GM19468 (cell line): ENCODE data around the gene SELE.
"Not testable (repeated sequence)": the region's sequence is repeated elsewhere in the genome, so short reads cannot be mapped to it uniquely, and the experiment has no call there.

ENCODE experiments used
- ATAC-seq: cut with Tn5 transposase; IDR thresholded peaks from one replicate; pipeline ENCODE4 v1.9.1; 2021; ENCODE audit warnings: mild to moderate bottlenecking, moderate library complexity, moderate number of reproducible peaks; ENCODE audit not compliant: unreplicated experiment; ENCODE audit errors: extremely low read depth

The SELE gene

GRCh38 chr1:169725930-169726329 lies 7.9 kb downstream of the SELE start:
- no peak for ATAC-seq

GRCh38 chr1:169724168-169724567 lies 9.7 kb downstream of the SELE start:
- ATAC-seq: no peak

- no peak for ATAC-seq
Observed at GRCh38 chr1:169723763-169724162, 10.1 kb downstream of the SELE start.

GRCh38 chr1:169722779-169723178 lies 11.1 kb downstream of the SELE start:
- ATAC-seq: no peak

- not testable (repeated sequence) for ATAC-seq
Observed at GRCh38 chr1:169715100-169715499, 18.8 kb downstream of the SELE start.

- ATAC-seq: not testable (repeated sequence)
Observed at GRCh38 chr1:169713090-169713489, 20.8 kb downstream of the SELE start.

- no peak for ATAC-seq
Observed at GRCh38 chr1:169712309-169712631, 21.6 kb downstream of the SELE start.

- ATAC-seq: peak; percentile 49
Observed at GRCh38 chr1:169711469-169712308, 22.2 kb downstream of the SELE start, which contains the start of gene SELL. Gene SELL (minus strand): TSS chr1:169711620. CDS start chr1:169711498, 122 bp downstream.

- ATAC-seq: no peak
Observed at GRCh38 chr1:169708647-169709046, 25.2 kb downstream of the SELE start.

- ATAC-seq: no peak
Observed at GRCh38 chr1:169707912-169708604, 25.8 kb downstream of the SELE start.

GRCh38 chr1:169704797-169705196 lies 29.1 kb downstream of the SELE start:
- ATAC-seq: no peak

GRCh38 chr1:169701261-169702005 lies 32.4 kb downstream of the SELE start:
- no peak for ATAC-seq

- no peak for ATAC-seq
Observed at GRCh38 chr1:169699707-169700106, 34.2 kb downstream of the SELE start.

- ATAC-seq: no peak
Observed at GRCh38 chr1:169698976-169699375, 34.9 kb downstream of the SELE start.

- ATAC-seq: no peak
Observed at GRCh38 chr1:169697755-169698154, 36.1 kb downstream of the SELE start.

- ATAC-seq: no peak
Observed at GRCh38 chr1:169696273-169697100, 37.4 kb downstream of the SELE start.

- peak; percentile 45 for ATAC-seq
Observed at GRCh38 chr1:169694304-169695075, 39.4 kb downstream of the SELE start.

- no peak for ATAC-seq
Observed at GRCh38 chr1:169692756-169693460, 41.0 kb downstream of the SELE start.

- no peak for ATAC-seq
Observed at GRCh38 chr1:169690489-169690888, 43.4 kb downstream of the SELE start.
